ENCODE measurements around the gene GAS7. TPM values are rescaled to one million over a fixed set of nuclear protein-coding genes. Genes with fewer than 3 reads are reported as not detected.

GAS7 gene
- total RNA-seq, 1 experiment from 2014 or later = 12.3 TPM

DNA sequence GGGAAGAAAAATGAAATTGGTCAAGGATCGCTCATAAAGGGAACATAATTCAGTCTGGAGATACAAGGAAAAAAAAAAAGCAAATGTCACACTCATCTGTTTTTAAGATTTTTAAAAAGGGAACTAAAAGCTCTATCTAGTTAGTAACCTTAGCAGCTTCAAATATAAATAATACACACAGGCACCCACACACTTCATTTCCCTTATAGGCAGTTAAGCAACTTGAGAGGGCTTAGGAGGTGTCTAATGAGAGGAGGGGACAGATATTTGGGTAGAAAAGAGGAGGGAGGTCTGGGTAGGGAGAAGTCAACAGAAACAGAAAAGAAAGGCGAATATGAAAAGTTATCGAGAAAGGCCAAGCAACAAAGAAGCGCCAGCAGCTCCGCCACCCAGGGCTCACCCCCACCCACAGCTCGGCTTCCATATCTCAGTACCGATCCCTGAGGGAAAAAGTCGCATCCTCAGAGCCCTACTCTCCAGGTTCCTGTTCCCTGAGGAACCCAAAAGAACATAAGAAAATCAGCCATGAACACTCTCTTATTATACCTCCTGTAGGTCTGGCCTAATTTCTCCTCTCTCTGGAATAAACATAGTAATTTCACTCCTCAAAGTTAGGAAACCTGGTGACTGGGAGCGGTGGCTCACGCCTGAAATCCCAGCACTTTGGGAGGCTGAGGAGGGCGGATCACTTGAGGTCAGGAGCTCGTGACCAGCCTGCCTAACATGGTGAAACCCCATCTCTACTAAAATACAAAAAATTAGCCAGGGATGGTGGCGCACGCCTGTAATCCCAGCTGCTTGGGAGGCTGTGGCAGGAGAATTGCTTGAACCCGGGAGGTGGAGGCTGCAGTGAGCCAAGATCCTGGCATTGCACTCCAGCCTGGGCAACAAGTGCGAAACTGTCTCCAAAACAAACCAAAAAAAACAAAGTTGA is 223.7 kb downstream of the GAS7 start:
- no peak overlapping the region for H3K27ac Mint-ChIP-seq
- no peak overlapping the region for H3K4me3 Mint-ChIP-seq
- CTCF ChIA-PET = interaction anchor here (0.7 to 1.0 kb wide), 2 partner anchors 7 to 10 kb away, joined by 3 to 5 read pairs; no protein-coding TSS in a partner anchor
- DNase-seq (ENCODE audit: low spot score) (no peak), ATAC-seq (no peak)
- POLR2A ChIA-PET = no interaction called here
- H3K27me3 Mint-ChIP-seq (ENCODE audit: low read depth) = no peaks in the 10 kb centered on the region
- TF ChIP-seq, protein P1, sequence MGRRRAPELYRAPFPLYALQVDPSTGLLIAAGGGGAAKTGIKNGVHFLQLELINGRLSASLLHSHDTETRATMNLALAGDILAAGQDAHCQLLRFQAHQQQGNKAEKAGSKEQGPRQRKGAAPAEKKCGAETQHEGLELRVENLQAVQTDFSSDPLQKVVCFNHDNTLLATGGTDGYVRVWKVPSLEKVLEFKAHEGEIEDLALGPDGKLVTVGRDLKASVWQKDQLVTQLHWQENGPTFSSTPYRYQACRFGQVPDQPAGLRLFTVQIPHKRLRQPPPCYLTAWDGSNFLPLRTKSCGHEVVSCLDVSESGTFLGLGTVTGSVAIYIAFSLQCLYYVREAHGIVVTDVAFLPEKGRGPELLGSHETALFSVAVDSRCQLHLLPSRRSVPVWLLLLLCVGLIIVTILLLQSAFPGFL (CRISPR knock-in tag; IDR thresholded peaks at IDR 0.05; ENCODE audit: borderline replicate concordance) = no peak
- TF ChIP-seq SP1 (CRISPR knock-in tag; conservative IDR thresholded peaks at IDR 0.05) (no peak), ZBTB43 (CRISPR knock-in tag; IDR thresholded peaks at IDR 0.05) (no peak), IRF2 (CRISPR knock-in tag; IDR thresholded peaks at IDR 0.05; ENCODE audit: borderline replicate concordance, low read depth) (no peak), ZNF416 (CRISPR knock-in tag; IDR thresholded peaks at IDR 0.05) (no peak), ZNF396 (CRISPR knock-in tag; IDR thresholded peaks at IDR 0.05; ENCODE audit: borderline replicate concordance) (no peak), KAT7 (CRISPR knock-in tag; IDR thresholded peaks at IDR 0.05; ENCODE audit: borderline replicate concordance) (no peak), ZBTB21 (CRISPR knock-in tag; IDR thresholded peaks at IDR 0.05; ENCODE audit: borderline replicate concordance) (no peak), ELF4 (CRISPR knock-in tag; IDR thresholded peaks at IDR 0.05; ENCODE audit: low read depth) (no peak), ZNF281 (CRISPR knock-in tag; IDR thresholded peaks at IDR 0.05) (no peak), FOXK1 (CRISPR knock-in tag; IDR thresholded peaks at IDR 0.05) (no peak), ZNF671 (CRISPR knock-in tag; IDR thresholded peaks at IDR 0.05) (no peak), ZNF263 (CRISPR knock-in tag; IDR thresholded peaks at IDR 0.05; ENCODE audit: low read depth) (no peak), ZMAT4 (CRISPR knock-in tag; IDR thresholded peaks at IDR 0.05) (no peak), GTF2I (CRISPR knock-in tag; conservative IDR thresholded peaks at IDR 0.05) (no peak), MAX (CRISPR knock-in tag; IDR thresholded peaks at IDR 0.05) (no peak), ERG (CRISPR knock-in tag; IDR thresholded peaks at IDR 0.05) (no peak)
- TF ChIP-seq, protein P2, sequence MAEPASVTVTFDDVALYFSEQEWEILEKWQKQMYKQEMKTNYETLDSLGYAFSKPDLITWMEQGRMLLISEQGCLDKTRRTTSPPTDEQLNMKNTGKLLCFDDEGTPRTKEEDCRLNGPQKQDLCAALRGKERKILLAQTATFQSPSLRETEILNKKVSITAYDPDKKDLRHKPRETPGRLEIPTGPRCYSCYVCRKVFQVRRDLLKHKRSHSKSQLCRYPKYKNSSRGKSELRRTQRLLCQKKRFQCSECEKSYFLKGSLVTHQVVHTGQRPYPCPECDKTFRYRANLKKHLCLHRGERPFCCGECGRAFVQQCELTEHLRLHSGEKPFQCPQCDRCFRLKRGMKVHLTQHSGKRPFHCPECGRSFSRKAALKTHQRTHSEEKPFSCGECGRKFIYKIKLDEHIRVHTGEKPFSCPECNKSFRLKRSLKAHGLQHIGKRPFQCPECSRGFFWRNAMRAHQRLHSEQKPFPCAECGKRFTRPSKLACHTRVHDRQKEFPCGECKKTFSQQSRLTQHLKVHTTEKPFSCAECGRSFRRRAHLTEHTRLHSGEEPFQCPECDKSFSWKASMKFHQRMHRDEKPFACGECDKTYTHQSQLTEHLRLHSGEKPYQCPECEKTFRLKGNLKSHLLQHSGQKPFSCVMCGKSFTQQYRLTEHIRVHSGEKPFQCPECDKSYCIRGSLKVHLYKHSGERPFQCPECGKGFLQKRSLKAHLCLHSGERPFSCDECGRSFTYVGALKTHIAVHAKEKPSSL (CRISPR knock-in tag; conservative IDR thresholded peaks at IDR 0.05) = no peak
- TF ChIP-seq, protein P3, sequence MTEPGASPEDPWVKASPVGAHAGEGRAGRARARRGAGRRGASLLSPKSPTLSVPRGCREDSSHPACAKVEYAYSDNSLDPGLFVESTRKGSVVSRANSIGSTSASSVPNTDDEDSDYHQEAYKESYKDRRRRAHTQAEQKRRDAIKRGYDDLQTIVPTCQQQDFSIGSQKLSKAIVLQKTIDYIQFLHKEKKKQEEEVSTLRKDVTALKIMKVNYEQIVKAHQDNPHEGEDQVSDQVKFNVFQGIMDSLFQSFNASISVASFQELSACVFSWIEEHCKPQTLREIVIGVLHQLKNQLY (CRISPR knock-in tag; IDR thresholded peaks at IDR 0.05) = no peak
- TF ChIP-seq, protein P4, sequence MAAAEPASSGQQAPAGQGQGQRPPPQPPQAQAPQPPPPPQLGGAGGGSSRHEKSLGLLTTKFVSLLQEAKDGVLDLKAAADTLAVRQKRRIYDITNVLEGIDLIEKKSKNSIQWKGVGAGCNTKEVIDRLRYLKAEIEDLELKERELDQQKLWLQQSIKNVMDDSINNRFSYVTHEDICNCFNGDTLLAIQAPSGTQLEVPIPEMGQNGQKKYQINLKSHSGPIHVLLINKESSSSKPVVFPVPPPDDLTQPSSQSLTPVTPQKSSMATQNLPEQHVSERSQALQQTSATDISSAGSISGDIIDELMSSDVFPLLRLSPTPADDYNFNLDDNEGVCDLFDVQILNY (CRISPR knock-in tag; IDR thresholded peaks at IDR 0.05) = no peak
- peaks cover 11% of the 10 kb centered on the region for H3K4me1 Mint-ChIP-seq
- H3K36me3 Mint-ChIP-seq = no peaks in the 10 kb centered on the region
- H3K9me3 Mint-ChIP-seq = no peaks in the 10 kb centered on the region

Measured in WTC11 (cell line).